Neural cell (in vitro differentiated cells): ENCODE results near the gene LRRC1. TPM values are rescaled to one million over a fixed set of nuclear protein-coding genes. Genes with fewer than 3 reads are reported as not detected.

Experiments used
- H2AFZ ChIP-seq: fragments of 200-600, 300-800 bp; sonication (generic), shearing (Covaris generic); 2 replicates; pipeline ENCODE4 v1.6.0; 2014; ENCODE audit warnings: low read depth, mild to moderate bottlenecking, antibody characterized with exemption, low read length, moderate library complexity
- H3F3A ChIP-seq: fragments of 200-600 bp; shearing (Covaris generic); 2 replicates; pipeline ENCODE4 v1.6.1; 2016; ENCODE audit warnings: mild to moderate bottlenecking, moderate library complexity, mixed read lengths, antibody characterized with exemption, low read length; ENCODE audit not compliant: insufficient read depth, poor library complexity, severe bottlenecking
- H3K27ac ChIP-seq: fragments of 200-600, 300-800 bp; sonication (generic), shearing (Covaris generic); 2 replicates; pipeline ENCODE4 v1.5.1; 2014; ENCODE audit warnings: mild to moderate bottlenecking, low read length, moderate library complexity
- H3K27me3 ChIP-seq: fragments of 300-800, 200-600 bp; sonication (generic), shearing (Covaris generic); 2 replicates; pipeline ENCODE4 v1.6.0; 2014; ENCODE audit warnings: mild to moderate bottlenecking, low read depth, low read length, moderate library complexity; ENCODE audit not compliant: insufficient read depth
- H3K36me3 ChIP-seq: fragments of 300-800, 200-600 bp; sonication (generic), shearing (Covaris generic); 2 replicates; pipeline ENCODE4 v1.5.1; 2014; ENCODE audit warnings: mild to moderate bottlenecking, antibody characterized with exemption, low read length, moderate library complexity; ENCODE audit not compliant: insufficient read depth
- H3K4me2 ChIP-seq: fragments of 300-800, 200-600 bp; sonication (generic), shearing (Covaris generic); 2 replicates; pipeline ENCODE4 v1.6.0; 2014; ENCODE audit warnings: mild to moderate bottlenecking, low read length
- H3K4me3 ChIP-seq: fragments of 300-800, 200-600 bp; sonication (generic), shearing (Covaris generic); 2 replicates; pipeline ENCODE4 v1.5.1; 2014; ENCODE audit warnings: mild to moderate bottlenecking, low read length, moderate library complexity
- H3K79me2 ChIP-seq: fragments of 200-600 bp; shearing (Covaris generic); replicated peaks from 2 replicates; pipeline ENCODE4 v1.6.0; 2014; ENCODE audit warnings: mild to moderate bottlenecking, low read length, moderate library complexity; ENCODE audit not compliant: insufficient read depth
- H3K9ac ChIP-seq: fragments of 300-800, 200-600 bp; sonication (generic), shearing (Covaris generic); 2 replicates; pipeline ENCODE4 v1.6.1; 2016; ENCODE audit warnings: mild to moderate bottlenecking, low read length, mixed read lengths
- H3K9me2 ChIP-seq: fragments of 200-600 bp; shearing (Covaris generic); 2 replicates; pipeline ENCODE4 v1.6.1; 2016; ENCODE audit warnings: mild to moderate bottlenecking, low read length, mixed read lengths; ENCODE audit not compliant: insufficient read depth
- H3K9me3 ChIP-seq: fragments of 200-600, 300-800 bp; sonication (generic), shearing (Covaris generic); 2 replicates; pipeline ENCODE4 v1.6.1; 2016; ENCODE audit warnings: mild to moderate bottlenecking, mixed run types, low read length, moderate library complexity, mixed read lengths
- H4K20me1 ChIP-seq: fragments of 200-600 bp; shearing (Covaris generic); 2 replicates; pipeline ENCODE4 v1.6.1; 2016; ENCODE audit warnings: mild to moderate bottlenecking, mixed run types; ENCODE audit not compliant: insufficient read depth
- EP300 ChIP-seq: fragments of 450-650 bp; conservative IDR thresholded peaks from 2 replicates; pipeline ENCODE4 v1.6.1; 2014; ENCODE audit warnings: antibody characterized with exemption, mild to moderate bottlenecking, moderate library complexity; ENCODE audit not compliant: poor library complexity, severe bottlenecking
- EZH2 ChIP-seq: fragments of 200-600, 300-800 bp; shearing (Covaris generic), sonication (generic); IDR thresholded peaks from 2 replicates; pipeline ENCODE4 v1.6.1; 2014; ENCODE audit warnings: antibody characterized with exemption, low read length, borderline replicate concordance, mild to moderate bottlenecking; ENCODE audit not compliant: insufficient read depth, poor library complexity, severe bottlenecking
- MXI1 ChIP-seq: fragments of 450-650 bp; conservative IDR thresholded peaks from 2 replicates; pipeline ENCODE4 v1.6.1; 2014; ENCODE audit warnings: antibody characterized with exemption, mild to moderate bottlenecking; ENCODE audit not compliant: poor library complexity, severe bottlenecking
- POLR2AphosphoS5 ChIP-seq: IDR thresholded peaks from 2 replicates; pipeline ENCODE4 v1.6.1; 2012
- RAD21 ChIP-seq: fragments of 450-650 bp; conservative IDR thresholded peaks from 2 replicates; pipeline ENCODE4 v1.6.1; 2014; ENCODE audit warnings: antibody characterized with exemption, mild to moderate bottlenecking, moderate library complexity
- SMC3 ChIP-seq: fragments of 450-650 bp; conservative IDR thresholded peaks from 2 replicates; pipeline ENCODE4 v1.6.1; 2014; ENCODE audit warnings: antibody characterized with exemption, mild to moderate bottlenecking, moderate library complexity; ENCODE audit not compliant: poor library complexity
- TAF1 ChIP-seq: IDR thresholded peaks from 2 replicates; pipeline ENCODE4 v1.6.1; 2012; ENCODE audit warnings: low read depth
- polyA plus RNA-seq: library from polyadenylated mRNA; depleted of rRNA; stranded (reverse); fragments of >200 nt; gene quantifications from 2 replicates; pipeline ENCODE4 v1.2.3, GENCODE V29; 2014
- TF ChIP-seq, protein P1 (sequence below): fragments of 450-650 bp; IDR thresholded peaks from 2 replicates; pipeline ENCODE4 v1.5.1; 2014; ENCODE audit warnings: antibody characterized with exemption, mild to moderate bottlenecking, moderate library complexity; ENCODE audit not compliant: poor library complexity, severe bottlenecking
- TF ChIP-seq, protein P2 (sequence below): IDR thresholded peaks from 2 replicates; pipeline ENCODE4 v1.6.1; 2012; ENCODE audit warnings: borderline replicate concordance

Gene LRRC1
- polyA plus RNA-seq, 1 donor from 2014 or later, result 21.2 TPM

DNA sequence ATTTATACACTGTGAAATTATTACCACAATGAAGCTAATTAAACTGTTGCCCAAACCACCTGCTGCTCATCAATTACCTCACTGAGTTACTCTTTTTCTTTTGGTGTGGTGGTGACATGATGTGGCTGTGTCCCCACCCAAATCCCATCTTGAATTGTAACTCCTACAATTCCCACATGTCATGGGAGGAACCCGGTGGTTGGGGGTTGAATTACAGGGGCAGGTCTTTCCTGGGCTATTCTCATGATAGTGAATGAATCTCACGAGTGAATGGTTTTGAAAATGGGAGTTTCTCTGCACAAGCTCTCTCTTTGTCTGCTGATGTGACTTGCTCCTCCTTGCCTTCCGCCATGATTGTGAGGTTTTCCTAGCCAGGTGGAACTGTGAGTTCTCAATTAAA, 145.0 kb downstream of the LRRC1 start:
- Histone ChIP-seq H3K27ac (no peak overlapping the region), H3K9me2 (no peaks in the 10 kb centered on the region), H4K20me1 (no peaks in the 10 kb centered on the region), H3K36me3 (no peaks in the 10 kb centered on the region), H3K4me2 (no peak overlapping the region), H3K27me3 (no peaks in the 10 kb centered on the region), H3K79me2 (no peaks in the 10 kb centered on the region), H3K9ac (no peak overlapping the region), H3K9me3 (no peaks in the 10 kb centered on the region), H3F3A (no peaks in the 10 kb centered on the region), H2AFZ (no peak overlapping the region), H3K4me3 (no peak overlapping the region)
- TF ChIP-seq SMC3, result no peak
- TF ChIP-seq EZH2, result no peak
- TF ChIP-seq, protein P1, sequence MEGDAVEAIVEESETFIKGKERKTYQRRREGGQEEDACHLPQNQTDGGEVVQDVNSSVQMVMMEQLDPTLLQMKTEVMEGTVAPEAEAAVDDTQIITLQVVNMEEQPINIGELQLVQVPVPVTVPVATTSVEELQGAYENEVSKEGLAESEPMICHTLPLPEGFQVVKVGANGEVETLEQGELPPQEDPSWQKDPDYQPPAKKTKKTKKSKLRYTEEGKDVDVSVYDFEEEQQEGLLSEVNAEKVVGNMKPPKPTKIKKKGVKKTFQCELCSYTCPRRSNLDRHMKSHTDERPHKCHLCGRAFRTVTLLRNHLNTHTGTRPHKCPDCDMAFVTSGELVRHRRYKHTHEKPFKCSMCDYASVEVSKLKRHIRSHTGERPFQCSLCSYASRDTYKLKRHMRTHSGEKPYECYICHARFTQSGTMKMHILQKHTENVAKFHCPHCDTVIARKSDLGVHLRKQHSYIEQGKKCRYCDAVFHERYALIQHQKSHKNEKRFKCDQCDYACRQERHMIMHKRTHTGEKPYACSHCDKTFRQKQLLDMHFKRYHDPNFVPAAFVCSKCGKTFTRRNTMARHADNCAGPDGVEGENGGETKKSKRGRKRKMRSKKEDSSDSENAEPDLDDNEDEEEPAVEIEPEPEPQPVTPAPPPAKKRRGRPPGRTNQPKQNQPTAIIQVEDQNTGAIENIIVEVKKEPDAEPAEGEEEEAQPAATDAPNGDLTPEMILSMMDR, result no peak
- no peak for TF ChIP-seq EP300
- TF ChIP-seq POLR2AphosphoS5, result no peak
- TF ChIP-seq RAD21, result no peak
- TF ChIP-seq, protein P2, sequence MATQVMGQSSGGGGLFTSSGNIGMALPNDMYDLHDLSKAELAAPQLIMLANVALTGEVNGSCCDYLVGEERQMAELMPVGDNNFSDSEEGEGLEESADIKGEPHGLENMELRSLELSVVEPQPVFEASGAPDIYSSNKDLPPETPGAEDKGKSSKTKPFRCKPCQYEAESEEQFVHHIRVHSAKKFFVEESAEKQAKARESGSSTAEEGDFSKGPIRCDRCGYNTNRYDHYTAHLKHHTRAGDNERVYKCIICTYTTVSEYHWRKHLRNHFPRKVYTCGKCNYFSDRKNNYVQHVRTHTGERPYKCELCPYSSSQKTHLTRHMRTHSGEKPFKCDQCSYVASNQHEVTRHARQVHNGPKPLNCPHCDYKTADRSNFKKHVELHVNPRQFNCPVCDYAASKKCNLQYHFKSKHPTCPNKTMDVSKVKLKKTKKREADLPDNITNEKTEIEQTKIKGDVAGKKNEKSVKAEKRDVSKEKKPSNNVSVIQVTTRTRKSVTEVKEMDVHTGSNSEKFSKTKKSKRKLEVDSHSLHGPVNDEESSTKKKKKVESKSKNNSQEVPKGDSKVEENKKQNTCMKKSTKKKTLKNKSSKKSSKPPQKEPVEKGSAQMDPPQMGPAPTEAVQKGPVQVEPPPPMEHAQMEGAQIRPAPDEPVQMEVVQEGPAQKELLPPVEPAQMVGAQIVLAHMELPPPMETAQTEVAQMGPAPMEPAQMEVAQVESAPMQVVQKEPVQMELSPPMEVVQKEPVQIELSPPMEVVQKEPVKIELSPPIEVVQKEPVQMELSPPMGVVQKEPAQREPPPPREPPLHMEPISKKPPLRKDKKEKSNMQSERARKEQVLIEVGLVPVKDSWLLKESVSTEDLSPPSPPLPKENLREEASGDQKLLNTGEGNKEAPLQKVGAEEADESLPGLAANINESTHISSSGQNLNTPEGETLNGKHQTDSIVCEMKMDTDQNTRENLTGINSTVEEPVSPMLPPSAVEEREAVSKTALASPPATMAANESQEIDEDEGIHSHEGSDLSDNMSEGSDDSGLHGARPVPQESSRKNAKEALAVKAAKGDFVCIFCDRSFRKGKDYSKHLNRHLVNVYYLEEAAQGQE, result no peak
- no peak for TF ChIP-seq MXI1
- no peak for TF ChIP-seq TAF1

DNA sequence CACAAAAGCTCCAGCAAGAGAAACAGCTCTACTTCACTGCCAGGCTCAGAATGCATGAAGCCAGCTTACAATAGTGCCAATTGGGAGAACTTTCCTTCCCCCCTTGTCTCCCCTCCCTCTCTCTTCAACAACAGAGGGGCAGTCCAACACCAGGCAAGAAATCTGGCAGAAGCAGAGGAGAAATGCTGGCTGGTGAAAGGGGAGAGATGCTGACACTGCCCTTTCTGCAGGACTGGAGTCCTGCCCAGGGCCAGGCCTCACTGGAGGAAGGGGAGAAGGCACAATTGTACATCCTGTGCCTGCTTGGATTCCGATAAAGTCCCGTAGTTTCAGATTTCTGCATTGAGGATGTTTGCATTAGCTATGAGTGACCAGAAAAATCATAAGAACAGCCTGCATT, 148.6 kb downstream of the LRRC1 start:
- Histone ChIP-seq H3F3A (no peaks in the 10 kb centered on the region), H2AFZ (no peak overlapping the region), H3K9me2 (no peaks in the 10 kb centered on the region), H4K20me1 (no peaks in the 10 kb centered on the region), H3K27ac (no peak overlapping the region), H3K36me3 (no peaks in the 10 kb centered on the region), H3K4me2 (no peak overlapping the region), H3K9me3 (peaks cover 5% of the 10 kb centered on the region), H3K27me3 (no peaks in the 10 kb centered on the region), H3K79me2 (no peaks in the 10 kb centered on the region), H3K4me3 (no peak overlapping the region), H3K9ac (no peak overlapping the region)
- TF ChIP-seq, protein P2, result no peak
- TF ChIP-seq TAF1 (no peak), MXI1 (no peak), EP300 (no peak), SMC3 (no peak), RAD21 (no peak), EZH2 (no peak), POLR2AphosphoS5 (no peak)
- TF ChIP-seq, protein P1, result no peak
